ENCODE measurements around the gene SASH1.
"Not testable (repeated sequence)": the region's sequence is repeated elsewhere in the genome, so short reads cannot be mapped to it uniquely, and the experiment has no call there.

The SASH1 gene

GRCh38 chr6:148370176-148370575 lies 27.5 kb downstream of the SASH1 start:
- DNase-seq = no peak

GRCh38 chr6:148374040-148374774 lies 31.6 kb downstream of the SASH1 start:
- no peak for DNase-seq

DNA sequence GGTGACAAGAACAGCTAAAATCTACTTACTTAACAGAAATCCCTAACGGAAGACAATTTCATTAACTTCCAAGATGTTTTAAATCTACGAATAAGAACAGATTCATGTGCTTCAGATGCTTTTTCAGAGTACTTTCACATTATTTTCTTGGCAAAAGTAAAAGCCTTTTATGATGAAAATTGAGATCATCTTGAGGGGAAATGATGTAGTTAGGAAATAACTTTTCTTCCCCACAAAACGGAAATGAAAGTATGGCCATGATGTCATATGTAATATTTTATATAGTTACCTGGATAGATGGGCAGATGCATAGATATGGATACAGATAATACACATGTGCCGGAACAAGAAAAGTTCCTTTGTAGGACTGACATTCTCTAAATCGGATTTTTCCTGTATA lies 32.8 kb downstream of the SASH1 start:
- no peak for DNase-seq

DNA sequence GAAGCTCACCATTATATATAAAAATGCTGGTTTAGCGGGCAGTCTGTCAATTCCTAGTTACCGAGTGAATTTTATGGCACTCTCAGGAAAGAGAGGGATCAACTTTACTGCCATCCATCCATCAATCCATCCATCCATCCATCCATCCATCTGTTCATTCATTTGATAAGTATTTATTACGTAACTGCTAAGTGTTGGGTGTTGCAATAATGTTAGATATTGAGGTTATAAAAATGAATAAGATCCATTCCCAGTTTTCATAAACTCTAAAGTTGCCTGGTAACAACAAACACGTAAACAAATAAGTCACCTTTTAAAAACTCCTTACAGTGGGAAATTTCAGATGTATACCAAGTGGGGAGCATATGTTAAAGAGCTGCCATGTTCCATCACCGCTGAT lies 36.8 kb downstream of the SASH1 start:
- DNase-seq = no peak

DNA sequence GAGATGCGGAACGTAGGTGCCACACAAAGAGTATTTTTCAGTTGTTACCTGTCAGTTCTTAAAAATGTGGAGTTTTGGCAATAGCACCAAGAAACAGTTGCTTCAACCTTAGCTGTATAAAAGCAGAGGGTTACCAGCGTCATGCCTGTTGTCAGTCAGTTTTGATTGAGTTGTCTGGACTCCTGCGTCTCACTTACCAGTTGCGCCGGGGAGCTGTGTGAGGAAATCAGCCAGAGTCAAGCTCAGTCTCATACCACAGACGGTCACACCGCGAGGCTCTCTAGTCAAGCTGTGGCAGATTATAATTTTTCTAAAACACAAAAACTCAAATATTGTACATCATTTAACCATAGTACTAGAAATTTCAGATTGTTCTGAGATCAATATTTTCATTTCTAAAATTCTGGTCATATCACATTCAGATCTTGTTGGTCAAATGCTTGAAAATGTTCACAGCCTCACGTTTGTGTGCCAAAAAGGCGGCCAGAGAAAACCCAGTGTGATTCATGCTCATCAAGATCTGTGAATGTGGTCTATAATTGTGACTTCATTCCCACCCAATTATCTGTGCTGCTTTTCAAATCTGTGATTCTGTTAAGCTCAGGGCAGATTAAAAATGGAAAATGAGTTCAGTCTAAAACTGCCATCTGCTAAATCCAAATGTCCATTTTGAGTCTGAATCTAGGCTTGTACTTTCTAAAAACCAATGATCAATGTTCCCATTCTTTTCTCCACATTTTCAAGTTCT lies 37.5 kb downstream of the SASH1 start:
- DNase-seq = no peak

DNA sequence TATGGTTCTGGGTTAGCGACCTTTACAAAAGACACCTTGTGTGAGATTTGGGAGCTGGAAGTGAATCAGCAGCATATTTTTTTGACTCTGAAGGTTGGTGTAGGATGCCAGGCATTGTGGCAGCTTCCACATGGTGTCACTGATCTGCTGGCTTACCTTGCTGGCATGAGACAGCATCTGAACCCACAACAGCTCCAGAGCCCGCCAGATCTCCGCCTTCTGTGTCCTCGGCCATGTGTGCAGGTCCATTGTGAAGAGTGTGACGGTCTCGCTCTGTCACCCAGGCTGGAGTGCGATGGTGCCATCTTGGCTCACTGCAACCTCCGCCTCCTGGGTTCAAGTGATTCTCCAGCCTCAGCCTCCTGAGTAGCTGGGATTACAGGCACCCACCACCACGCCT lies 39.4 kb downstream of the SASH1 start:
- not testable (repeated sequence) for DNase-seq

- DNase-seq = no peak
Observed at GRCh38 chr6:148382861-148383260, 40.2 kb downstream of the SASH1 start.

DNA sequence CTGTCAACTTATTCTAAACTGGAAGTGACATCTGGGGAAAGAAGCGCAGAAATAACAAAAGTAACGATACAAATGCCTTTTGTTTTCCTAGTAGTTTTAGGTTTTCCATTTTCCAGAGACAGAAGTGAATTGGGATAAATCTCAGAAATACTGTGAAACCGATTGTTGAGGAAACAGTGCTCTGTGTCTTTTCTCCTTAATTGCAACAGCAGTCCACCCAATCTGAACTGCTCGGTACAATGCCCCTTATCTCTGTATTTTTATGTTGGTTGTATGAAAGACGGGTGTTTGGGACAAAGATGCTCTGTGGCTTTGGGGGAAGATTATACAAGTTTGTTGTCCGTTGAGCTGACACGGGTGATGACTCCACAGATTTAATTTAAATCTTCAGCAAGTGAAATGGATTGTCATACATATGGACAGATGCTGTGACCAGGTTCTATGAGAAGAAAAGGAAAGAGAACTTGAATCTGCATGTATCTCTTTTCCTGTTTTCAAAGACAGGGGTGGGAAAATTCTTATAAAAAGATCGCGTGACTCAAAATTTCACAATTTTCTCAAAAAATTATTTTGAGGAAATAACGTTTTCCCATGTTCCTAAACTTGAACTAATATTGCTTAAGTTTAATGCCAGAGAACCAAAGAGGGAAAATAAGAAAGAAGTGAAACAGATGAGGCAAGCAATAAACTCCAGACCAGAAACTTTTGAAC lies 41.2 kb downstream of the SASH1 start:
- DNase-seq = no peak

- DNase-seq = no peak
Observed at GRCh38 chr6:148385379-148385778, 42.7 kb downstream of the SASH1 start.

- DNase-seq = no peak
Observed at GRCh38 chr6:148388521-148388920, 45.9 kb downstream of the SASH1 start.

GRCh38 chr6:148389086-148389485 lies 46.4 kb downstream of the SASH1 start:
- no peak for DNase-seq

GRCh38 chr6:148389917-148390316 lies 47.3 kb downstream of the SASH1 start:
- DNase-seq = no peak

DNA sequence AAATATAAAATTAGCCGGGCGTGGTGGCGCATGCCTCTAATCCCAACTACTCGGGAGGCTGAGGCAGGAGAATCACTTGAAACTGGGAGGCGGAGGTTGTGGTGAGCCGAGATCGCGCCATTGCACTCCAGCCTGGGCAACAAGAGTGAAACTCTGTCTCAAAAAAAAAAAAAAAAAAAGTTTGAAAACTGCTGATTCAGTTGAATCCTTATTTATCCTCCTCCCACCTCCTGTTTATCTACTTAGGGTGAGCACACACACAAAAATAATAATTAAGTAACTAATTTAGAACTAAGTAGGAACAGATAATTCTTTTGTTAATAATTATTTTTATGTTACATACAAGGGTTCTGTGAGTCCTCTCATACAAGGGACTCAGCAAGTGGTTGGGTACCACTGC lies 49.5 kb downstream of the SASH1 start:
- DNase-seq = not testable (repeated sequence)

GRCh38 chr6:148392671-148393070 lies 50.0 kb downstream of the SASH1 start:
- DNase-seq = no peak

GRCh38 chr6:148395583-148396101 lies 53.0 kb downstream of the SASH1 start:
- peak; percentile 37 for DNase-seq

GRCh38 chr6:148396411-148396810 lies 53.8 kb downstream of the SASH1 start:
- no peak for DNase-seq

GRCh38 chr6:148396926-148397325 lies 54.3 kb downstream of the SASH1 start:
- DNase-seq = no peak

DNA sequence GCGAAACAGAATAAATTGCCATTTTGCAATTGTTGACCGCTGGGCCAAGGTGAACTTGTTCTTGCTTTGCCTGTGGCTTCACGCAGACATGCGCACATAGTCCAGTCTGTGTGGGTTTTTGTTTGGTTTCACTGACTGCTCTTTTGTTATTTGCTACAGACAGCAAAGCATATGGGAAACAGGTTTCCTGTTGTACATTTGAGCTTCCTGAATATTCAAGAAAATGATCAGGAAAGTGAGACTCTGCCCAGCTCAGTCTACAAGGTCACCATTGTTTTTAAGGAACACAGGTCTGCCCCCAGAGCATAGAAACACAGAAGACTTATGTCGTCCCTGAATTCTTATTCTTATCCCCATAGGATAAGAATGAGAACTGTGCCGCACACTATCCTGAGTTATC lies 55.6 kb downstream of the SASH1 start:
- no peak for DNase-seq

- no peak for DNase-seq
Observed at GRCh38 chr6:148398678-148399077, 56.0 kb downstream of the SASH1 start.

- DNase-seq = no peak
Observed at GRCh38 chr6:148401571-148401970, 58.9 kb downstream of the SASH1 start.

- no peak for DNase-seq
Observed at GRCh38 chr6:148404456-148405054, 61.9 kb downstream of the SASH1 start.

GRCh38 chr6:148405894-148406293 lies 63.3 kb downstream of the SASH1 start:
- no peak for DNase-seq

Data from NCI-H69 (cell line).